HG02763 (cell line): ENCODE measurements around the gene CRYZ.
"Not testable (repeated sequence)": the region's sequence is repeated elsewhere in the genome, so short reads cannot be mapped to it uniquely, and the experiment has no call there.

Source experiments
- ATAC-seq: cut with Tn5 transposase; IDR thresholded peaks from one replicate; pipeline ENCODE4 v1.9.1; 2021; ENCODE audit warnings: mild to moderate bottlenecking, moderate library complexity; ENCODE audit not compliant: unreplicated experiment

CRYZ gene

GRCh38 chr1:74732960-74733603 is at the start of gene CRYZ, which contains the start of gene TYW3:
Gene CRYZ (minus strand): TSS chr1:74733050. CDS start chr1:74724821, 8,229 bp downstream.
Gene TYW3 (plus strand): TSS chr1:74733152. CDS start chr1:74733245, 93 bp downstream.
- ATAC-seq: peak; percentile 71

- no peak for ATAC-seq
These were observed 47.7 kb upstream of the CRYZ start for GRCh38 chr1:74780594-74780993.

GRCh38 chr1:74779750-74780149 is 46.9 kb upstream of the CRYZ start:
- ATAC-seq: no peak

DNA sequence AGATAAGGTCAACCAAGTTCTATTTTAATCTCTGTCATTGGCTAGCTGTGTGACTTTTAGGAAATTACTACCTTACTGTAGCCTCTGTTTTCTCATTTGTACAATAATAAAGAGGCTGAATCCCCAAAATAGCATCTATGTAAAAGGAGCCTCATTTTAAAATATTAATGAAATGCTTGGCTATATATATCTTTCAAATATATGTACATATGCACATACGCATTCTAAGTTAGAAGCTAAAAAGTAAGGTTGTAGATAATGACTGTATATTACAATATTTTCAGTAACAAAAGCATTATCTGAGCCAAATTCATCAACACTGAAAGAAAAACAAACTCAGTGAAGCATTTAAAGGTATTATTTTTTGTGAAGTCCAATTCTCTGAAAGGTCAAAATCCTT is 44.7 kb upstream of the CRYZ start:
- ATAC-seq: no peak

DNA sequence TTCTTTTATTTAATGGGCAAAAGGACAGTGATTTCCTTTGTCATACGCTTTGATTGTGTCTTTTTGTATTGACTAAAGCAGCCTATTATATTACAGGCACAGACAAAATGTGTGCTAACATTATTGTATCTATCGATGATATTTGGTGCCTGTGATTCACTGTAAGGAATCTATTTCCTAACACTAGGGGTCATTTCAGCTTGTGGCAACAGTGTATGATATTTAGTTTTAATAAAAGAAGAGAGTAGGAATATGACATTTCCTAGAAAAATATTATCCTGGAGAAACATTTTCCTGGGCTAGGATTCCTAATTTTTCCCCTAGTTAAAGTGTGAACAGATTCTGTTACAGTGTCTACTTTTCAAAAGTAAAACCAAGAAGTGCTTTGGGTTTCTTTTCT is 42.9 kb upstream of the CRYZ start:
- no peak for ATAC-seq

DNA sequence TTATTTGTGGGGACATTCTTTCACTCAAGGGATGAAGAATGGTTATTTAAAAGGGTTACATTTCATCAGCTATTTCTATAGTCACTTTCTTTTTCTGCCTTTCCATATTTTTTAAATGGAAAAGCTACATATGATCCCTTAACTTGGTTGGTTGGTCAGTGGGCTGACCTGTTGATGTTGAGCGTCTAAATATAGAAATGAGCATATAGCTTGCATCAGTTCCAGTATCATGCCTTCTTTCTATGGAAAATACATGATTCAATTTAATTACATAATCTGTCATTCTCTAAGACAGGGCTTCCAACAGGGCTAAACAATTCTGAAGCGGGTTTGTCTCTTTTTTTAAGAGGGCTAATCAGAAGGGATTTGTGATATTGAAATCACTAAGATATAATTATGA is 40.7 kb upstream of the CRYZ start:
- no peak for ATAC-seq

GRCh38 chr1:74772945-74773344 is 40.1 kb upstream of the CRYZ start:
- ATAC-seq: no peak

DNA sequence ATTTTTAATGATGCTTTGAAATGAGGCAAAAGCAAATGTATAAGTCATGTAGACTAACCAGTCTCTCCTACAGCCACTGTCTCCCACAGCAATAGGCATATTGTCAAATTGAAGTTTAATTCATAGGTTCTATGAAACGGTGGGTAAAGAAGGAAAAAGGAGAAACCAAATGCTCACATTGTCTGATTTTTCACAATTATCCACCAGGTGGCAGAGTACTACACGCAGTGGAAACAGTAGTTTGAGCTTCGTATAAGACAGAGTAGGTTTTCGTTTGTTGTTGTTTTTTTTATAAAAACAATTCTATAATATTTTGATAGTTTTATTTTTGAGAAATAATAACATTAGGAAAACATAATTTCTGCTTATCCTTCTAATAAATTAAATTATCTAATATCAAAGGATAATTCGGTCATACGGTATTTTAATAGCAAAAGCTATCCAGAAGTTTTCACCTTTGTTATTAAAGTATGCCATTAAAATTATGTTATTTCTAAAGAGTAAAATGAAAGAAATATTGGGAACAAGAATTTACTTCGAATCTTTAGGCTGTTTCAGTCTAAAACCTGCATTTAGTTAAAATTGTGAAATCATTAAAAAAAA is 39.2 kb upstream of the CRYZ start:
- ATAC-seq: peak; percentile 66

- ATAC-seq: no peak
These were observed 34.6 kb upstream of the CRYZ start for GRCh38 chr1:74767490-74767889.

DNA sequence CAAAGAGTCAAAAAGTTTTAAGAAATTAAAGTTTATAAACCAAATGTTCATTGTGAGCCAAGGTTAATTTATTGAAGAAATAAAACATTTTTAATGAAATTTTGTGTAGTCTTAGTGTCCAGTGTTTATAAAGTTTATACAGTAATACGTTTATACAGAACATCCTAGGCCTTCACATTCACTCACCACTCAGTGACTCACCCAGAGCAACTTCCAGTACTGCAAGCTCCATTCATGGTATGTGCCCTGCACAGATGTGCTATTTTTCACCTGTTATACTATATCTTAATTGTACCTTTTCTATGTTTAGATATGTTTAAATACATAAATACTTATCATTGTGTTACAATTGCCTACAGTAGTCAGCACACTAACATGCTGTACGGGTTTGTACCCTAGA is 33.7 kb upstream of the CRYZ start:
- ATAC-seq: no peak

GRCh38 chr1:74763807-74764206 is 31.0 kb upstream of the CRYZ start:
- no peak for ATAC-seq

DNA sequence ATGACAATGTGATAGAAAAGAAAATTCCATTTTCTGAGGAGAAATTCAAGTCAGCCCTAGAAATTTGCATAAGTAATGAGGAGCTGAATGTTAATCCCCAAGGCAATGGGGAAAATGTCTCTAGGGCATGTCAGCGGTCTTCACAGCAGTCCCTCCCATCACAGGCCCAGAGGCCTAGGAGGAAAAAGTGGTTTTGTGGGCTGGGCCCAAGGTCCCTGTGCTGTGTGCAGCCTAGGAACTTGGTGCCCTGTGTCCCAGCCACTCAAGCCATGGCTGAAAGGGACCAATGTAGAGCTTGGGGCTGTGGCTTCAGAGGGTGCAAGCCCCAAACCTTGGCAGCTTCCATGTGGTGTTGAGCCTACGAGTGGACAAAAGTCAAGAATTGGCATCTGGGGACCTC is 23.8 kb upstream of the CRYZ start:
- ATAC-seq: not testable (repeated sequence)

GRCh38 chr1:74755475-74755874 is 22.6 kb upstream of the CRYZ start:
- no peak for ATAC-seq

DNA sequence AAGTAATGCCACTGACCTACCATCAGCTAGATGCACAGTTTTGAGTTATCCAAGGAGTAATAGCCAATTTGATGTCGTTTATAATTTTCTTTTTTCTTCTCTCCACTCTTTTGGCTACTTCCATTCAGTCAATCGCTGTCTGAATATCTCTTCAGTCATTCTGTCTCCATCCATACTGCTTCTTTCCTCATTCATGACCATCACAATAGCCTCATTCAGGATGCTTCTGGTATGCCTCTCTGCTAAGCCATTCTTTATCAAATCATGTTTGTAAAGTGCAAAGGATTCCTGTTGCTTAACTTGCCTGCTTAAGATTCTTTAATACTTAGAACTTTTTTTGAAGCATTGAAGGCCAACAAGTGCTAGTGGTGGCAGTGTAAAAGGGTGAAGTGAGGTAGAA is 20.3 kb upstream of the CRYZ start:
- no peak for ATAC-seq

DNA sequence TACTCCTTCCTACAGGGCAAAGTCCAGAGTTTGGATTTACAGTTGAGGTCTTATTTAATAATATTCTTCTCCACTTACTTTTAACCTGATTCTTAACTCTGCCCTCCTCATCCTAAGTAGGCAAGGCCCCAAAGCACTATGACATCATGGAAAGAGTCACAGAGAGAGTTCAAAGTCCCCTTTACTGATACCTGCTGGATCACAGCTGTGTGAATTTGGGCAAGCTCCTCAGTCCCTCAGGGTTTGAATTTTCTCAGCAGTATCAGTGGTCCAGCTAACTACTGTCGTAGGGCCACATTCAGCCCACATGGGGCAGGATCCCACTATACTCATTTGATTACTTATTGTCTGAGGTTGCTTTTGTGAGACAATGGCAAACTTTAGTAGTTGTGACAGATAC is 16.1 kb upstream of the CRYZ start:
- ATAC-seq: peak; percentile 91

- ATAC-seq: not testable (repeated sequence)
These were observed 12.4 kb upstream of the CRYZ start for GRCh38 chr1:74745247-74745646.

DNA sequence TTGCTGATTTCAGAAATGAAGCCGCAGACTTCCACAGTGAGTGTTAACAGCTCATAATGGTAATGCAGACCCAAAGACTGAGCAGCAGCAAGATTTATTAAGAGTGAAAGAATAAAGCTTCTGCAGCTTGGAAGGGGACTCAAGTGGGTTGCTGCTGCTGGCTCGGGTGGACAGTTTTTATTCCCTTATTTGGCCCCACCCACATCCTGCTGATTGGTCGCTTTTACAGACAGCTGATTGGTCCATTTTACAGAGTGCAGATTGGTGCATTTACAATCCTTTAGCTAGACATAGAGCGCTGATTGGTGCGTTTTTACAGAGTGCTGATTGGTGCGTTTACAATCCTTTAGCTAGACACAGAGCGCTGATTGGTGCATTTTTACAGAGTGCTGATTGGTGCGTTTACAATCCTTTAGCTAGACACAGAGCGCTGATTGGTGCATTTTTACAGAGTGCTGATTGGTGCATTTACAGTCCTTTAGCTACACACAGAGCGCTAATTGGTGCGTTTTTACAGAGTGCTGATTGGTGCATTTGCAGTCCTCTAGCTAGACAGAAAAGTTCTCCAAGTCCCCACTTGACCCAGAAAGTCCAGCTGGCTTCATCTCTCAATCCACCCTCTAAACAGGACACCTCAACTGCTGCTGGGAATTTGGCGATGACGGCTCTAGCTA is 7.6 kb upstream of the CRYZ start:
- not testable (repeated sequence) for ATAC-seq

GRCh38 chr1:74737333-74737732 is 4.5 kb upstream of the CRYZ start:
- no peak for ATAC-seq

DNA sequence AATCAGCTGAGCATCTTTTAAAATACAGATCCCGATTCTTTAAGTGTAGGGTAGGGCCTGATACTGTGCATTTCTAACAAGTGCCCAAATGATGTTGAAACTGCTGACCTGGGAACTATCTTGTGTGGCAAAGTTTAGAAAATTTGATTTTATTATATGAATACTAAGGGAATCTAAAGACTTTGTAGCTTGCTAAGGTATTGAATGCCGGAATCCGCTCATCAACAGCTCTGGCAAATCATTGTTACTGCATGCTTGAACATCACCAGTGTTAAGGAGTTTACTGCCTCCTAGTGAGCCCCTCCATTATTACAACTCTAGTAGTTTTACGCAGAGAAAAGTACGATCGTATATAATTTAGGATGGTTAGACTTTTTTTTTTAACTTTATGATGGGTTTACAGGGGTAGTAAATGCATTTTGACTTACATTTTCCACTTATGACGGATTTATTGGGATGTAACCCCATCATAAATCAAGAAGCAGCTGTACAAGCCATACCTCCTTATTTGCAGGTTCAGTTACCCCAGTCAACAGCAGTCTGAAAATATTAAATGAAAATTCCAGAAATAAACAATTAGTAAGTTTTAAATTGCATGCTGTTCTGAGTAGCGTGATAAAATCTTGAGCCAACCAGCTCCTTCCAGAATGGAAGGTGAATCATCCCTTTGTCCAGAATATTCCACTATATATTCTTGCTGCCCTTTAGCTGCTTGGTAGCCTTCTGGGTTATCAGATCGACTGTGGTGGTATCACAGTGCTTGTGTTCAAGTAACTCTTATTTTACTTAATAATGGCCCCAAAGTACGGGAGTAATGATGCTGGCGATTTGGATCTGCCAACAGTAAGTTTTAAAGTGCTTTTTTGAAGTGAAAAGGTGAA is 994 bp upstream of the CRYZ start:
- ATAC-seq: peak; percentile 44

- ATAC-seq: peak; percentile 16
These were observed 541 bp downstream of the CRYZ start for GRCh38 chr1:74732071-74732946.
